DOHH2 (cell line): ENCODE results near the gene SH3RF3.

ENCODE experiments used
- EZH2phosphoT487 ChIP-seq: fragments of 200-600 bp; sonication (generic); IDR thresholded peaks from 2 replicates; pipeline ENCODE4 v1.6.1; 2017; ENCODE audit warnings: borderline replicate concordance, mild to moderate bottlenecking, antibody characterized with exemption, low read length, moderate library complexity, mixed read lengths
- TF ChIP-seq, protein P1 (sequence below): fragments of 200-600 bp; sonication (generic); IDR thresholded peaks from one replicate; pipeline ENCODE4 v1.5.1; 2014; ENCODE audit warnings: antibody characterized with exemption, mild to moderate bottlenecking, low read depth, low read length; ENCODE audit not compliant: poor library complexity, severe bottlenecking

DNA sequence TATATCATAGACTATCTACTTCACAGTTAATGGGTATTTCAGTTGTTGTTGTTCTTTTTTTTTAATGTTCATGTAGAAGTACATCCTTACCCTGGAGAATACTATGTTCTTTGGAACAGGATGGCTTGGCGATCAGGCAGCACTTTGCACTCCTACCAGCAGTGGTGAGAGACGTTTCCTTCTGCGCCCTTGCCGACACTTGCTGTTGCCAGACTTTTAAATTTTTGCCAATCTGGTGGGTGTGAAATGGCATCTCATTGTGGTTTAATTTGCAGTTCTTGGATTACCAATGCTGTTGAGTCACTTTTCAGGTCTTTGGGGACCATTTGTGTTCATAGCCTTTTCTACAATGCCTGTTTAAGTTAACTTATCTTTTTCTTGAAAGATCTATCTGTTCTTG is 197.3 kb downstream of the SH3RF3 start:
- TF ChIP-seq, protein P1, sequence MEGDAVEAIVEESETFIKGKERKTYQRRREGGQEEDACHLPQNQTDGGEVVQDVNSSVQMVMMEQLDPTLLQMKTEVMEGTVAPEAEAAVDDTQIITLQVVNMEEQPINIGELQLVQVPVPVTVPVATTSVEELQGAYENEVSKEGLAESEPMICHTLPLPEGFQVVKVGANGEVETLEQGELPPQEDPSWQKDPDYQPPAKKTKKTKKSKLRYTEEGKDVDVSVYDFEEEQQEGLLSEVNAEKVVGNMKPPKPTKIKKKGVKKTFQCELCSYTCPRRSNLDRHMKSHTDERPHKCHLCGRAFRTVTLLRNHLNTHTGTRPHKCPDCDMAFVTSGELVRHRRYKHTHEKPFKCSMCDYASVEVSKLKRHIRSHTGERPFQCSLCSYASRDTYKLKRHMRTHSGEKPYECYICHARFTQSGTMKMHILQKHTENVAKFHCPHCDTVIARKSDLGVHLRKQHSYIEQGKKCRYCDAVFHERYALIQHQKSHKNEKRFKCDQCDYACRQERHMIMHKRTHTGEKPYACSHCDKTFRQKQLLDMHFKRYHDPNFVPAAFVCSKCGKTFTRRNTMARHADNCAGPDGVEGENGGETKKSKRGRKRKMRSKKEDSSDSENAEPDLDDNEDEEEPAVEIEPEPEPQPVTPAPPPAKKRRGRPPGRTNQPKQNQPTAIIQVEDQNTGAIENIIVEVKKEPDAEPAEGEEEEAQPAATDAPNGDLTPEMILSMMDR, result no peak
- no peak for TF ChIP-seq EZH2phosphoT487
